Fibroblast of the conjunctiva (primary cell): ENCODE results near the gene HERPUD2.
A peak's percentile ranks its signal among the peaks of the same experiment; 100 is the strongest.

ENCODE experiments used
- DNase-seq: peaks from one replicate; pipeline ENCODE4 v3.0.0-alpha.2; 2010; ENCODE audit warnings: low read depth

Gene HERPUD2

GRCh38 chr7:35694784-35695472, at the start of gene HERPUD2:
TSS of gene HERPUD2 (minus strand) at chr7:35695135. CDS start at chr7:35694330, 805 bp downstream.
- peak; percentile 78 for DNase-seq

GRCh38 chr7:35738889-35739288, 44.0 kb upstream of the HERPUD2 start:
- DNase-seq = no peak

GRCh38 chr7:35736725-35737124, 41.8 kb upstream of the HERPUD2 start:
- no peak for DNase-seq

GRCh38 chr7:35735396-35735795, 40.5 kb upstream of the HERPUD2 start:
- DNase-seq = no peak

GRCh38 chr7:35734001-35734483, 39.1 kb upstream of the HERPUD2 start:
- no peak for DNase-seq

- no peak for DNase-seq
Observed at GRCh38 chr7:35731349-35731748, 36.4 kb upstream of the HERPUD2 start.

GRCh38 chr7:35729061-35729783, 34.3 kb upstream of the HERPUD2 start:
- DNase-seq = no peak

- no peak for DNase-seq
Observed at GRCh38 chr7:35728412-35729060, 33.6 kb upstream of the HERPUD2 start.

GRCh38 chr7:35727571-35727970, 32.6 kb upstream of the HERPUD2 start:
- no peak for DNase-seq

- DNase-seq = no peak
Observed at GRCh38 chr7:35726654-35727053, 31.7 kb upstream of the HERPUD2 start.

- no peak for DNase-seq
Observed at GRCh38 chr7:35725280-35725680, 30.3 kb upstream of the HERPUD2 start.

- DNase-seq = no peak
Observed at GRCh38 chr7:35723011-35723410, 28.1 kb upstream of the HERPUD2 start.

GRCh38 chr7:35722054-35722849, 27.3 kb upstream of the HERPUD2 start:
- no peak for DNase-seq

GRCh38 chr7:35721288-35721687, 26.4 kb upstream of the HERPUD2 start:
- no peak for DNase-seq

GRCh38 chr7:35720849-35721248, 25.9 kb upstream of the HERPUD2 start:
- DNase-seq = no peak

GRCh38 chr7:35720032-35720431, 25.1 kb upstream of the HERPUD2 start:
- no peak for DNase-seq

GRCh38 chr7:35718047-35718446, 23.1 kb upstream of the HERPUD2 start:
- no peak for DNase-seq

GRCh38 chr7:35717516-35717915, 22.6 kb upstream of the HERPUD2 start:
- no peak for DNase-seq

GRCh38 chr7:35717013-35717412, 22.1 kb upstream of the HERPUD2 start:
- DNase-seq = no peak

- peak; percentile 20 for DNase-seq
Observed at GRCh38 chr7:35716038-35716803, 21.3 kb upstream of the HERPUD2 start.

GRCh38 chr7:35714862-35715261, 19.9 kb upstream of the HERPUD2 start:
- DNase-seq = no peak
